GM23338 (cell line): Measurements from ENCODE around the gene PGBD2. TPM values are rescaled to one million over a fixed set of nuclear protein-coding genes. Genes with fewer than 3 reads are reported as not detected.

Experiments
- ATAC-seq: fragments of 200-7000 bp; cut with Tn5 transposase; 3 replicates; pipeline ENCODE4 v1.9.1; 2020
- DNase-seq: peaks from one replicate; pipeline ENCODE4 v3.0.0-alpha.2; 2015; ENCODE audit warnings: low spot score
- H2AFZ ChIP-seq: fragments of 200-600 bp; sonication (generic); 2 replicates; pipeline ENCODE4 v1.8.0; 2016; ENCODE audit warnings: antibody characterized with exemption, mild to moderate bottlenecking, moderate library complexity
- H3F3A ChIP-seq: fragments of 200-600 bp; sonication (generic); replicated peaks from 2 replicates; pipeline ENCODE4 v1.8.0; 2017; ENCODE audit warnings: antibody characterized with exemption, mixed run types, low read depth
- H3K27ac ChIP-seq: fragments of 200-600 bp; sonication (generic); 2 replicates; pipeline ENCODE4 v1.6.1; 2016; ENCODE audit warnings: low read depth
- H3K27me3 ChIP-seq: fragments of 200-600 bp; sonication (generic); 2 replicates; pipeline ENCODE4 v1.8.0; 2016; ENCODE audit warnings: mild to moderate bottlenecking, mixed run types, moderate library complexity; ENCODE audit not compliant: insufficient read depth
- H3K36me3 ChIP-seq: fragments of 200-600 bp; sonication (generic); 2 replicates; pipeline ENCODE4 v1.8.0; 2016; ENCODE audit warnings: mild to moderate bottlenecking; ENCODE audit not compliant: insufficient read depth
- H3K4me1 ChIP-seq: fragments of 200-600 bp; sonication (generic); 2 replicates; pipeline ENCODE4 v1.8.0; 2016; ENCODE audit warnings: mild to moderate bottlenecking, moderate library complexity; ENCODE audit not compliant: insufficient read depth
- H3K4me2 ChIP-seq: fragments of 200-600 bp; sonication (generic); 2 replicates; pipeline ENCODE4 v1.7.1; 2017; ENCODE audit warnings: mixed run types
- H3K4me3 ChIP-seq: fragments of 200-600 bp; sonication (generic); 2 replicates; pipeline ENCODE4 v1.6.1; 2016; ENCODE audit warnings: mixed run types
- H3K79me2 ChIP-seq: fragments of 200-600 bp; sonication (generic); replicated peaks from 2 replicates; pipeline ENCODE4 v1.8.0; 2017; ENCODE audit warnings: mild to moderate bottlenecking; ENCODE audit not compliant: insufficient read depth
- H3K9me2 ChIP-seq: fragments of 200-600 bp; sonication (generic); 2 replicates; pipeline ENCODE4 v1.8.0; 2017; ENCODE audit not compliant: insufficient read depth
- H4K20me1 ChIP-seq: fragments of 200-600 bp; sonication (generic); replicated peaks from 2 replicates; pipeline ENCODE4 v1.8.0; 2017; ENCODE audit warnings: mild to moderate bottlenecking; ENCODE audit not compliant: insufficient read depth
- H3K27ac Mint-ChIP-seq: 2 replicates; pipeline ENCODE4 v1.8.0; 2020; ENCODE audit warnings: inconsistent platforms, mild to moderate bottlenecking, moderate library complexity, mixed read lengths
- H3K27me3 Mint-ChIP-seq: 3 replicates; pipeline ENCODE4 v1.8.0; 2022; ENCODE audit warnings: low read depth, mild to moderate bottlenecking, moderate library complexity, mixed read lengths, inconsistent platforms; ENCODE audit not compliant: insufficient read depth, poor library complexity
- H3K36me3 Mint-ChIP-seq: 3 replicates; pipeline ENCODE4 v1.8.0; 2021; ENCODE audit warnings: low read depth, mild to moderate bottlenecking, inconsistent platforms, moderate library complexity, mixed read lengths
- H3K4me1 Mint-ChIP-seq: 3 replicates; pipeline ENCODE4 v1.8.0; 2020; ENCODE audit warnings: mild to moderate bottlenecking, inconsistent platforms, mixed read lengths
- H3K4me3 Mint-ChIP-seq: 3 replicates; pipeline ENCODE4 v1.8.0; 2021; ENCODE audit warnings: moderate library complexity, mild to moderate bottlenecking, inconsistent platforms, mixed read lengths
- H3K9me3 Mint-ChIP-seq: 3 replicates; pipeline ENCODE4 v1.8.0; 2020; ENCODE audit warnings: moderate library complexity, mild to moderate bottlenecking, inconsistent platforms, mixed read lengths
- CREB1 ChIP-seq: fragments of 250-450 bp; sonication (Bioruptor Pico); IDR thresholded peaks from 2 replicates; pipeline ENCODE4 v1.5.0; 2020; ENCODE audit warnings: low read depth, mild to moderate bottlenecking, moderate library complexity
- EZH2 ChIP-seq: fragments of 200-600 bp; sonication (generic); IDR thresholded peaks from one replicate; pipeline ENCODE4 v1.8.0; 2017; ENCODE audit warnings: antibody characterized with exemption, mild to moderate bottlenecking, low read depth; ENCODE audit not compliant: unreplicated experiment
- EZH2phosphoT487 ChIP-seq: fragments of 200-600 bp; sonication (generic); IDR thresholded peaks from one replicate; pipeline ENCODE4 v1.8.1; 2018; ENCODE audit warnings: antibody characterized with exemption; ENCODE audit not compliant: unreplicated experiment
- JUNB ChIP-seq: IDR thresholded peaks from one replicate; pipeline ENCODE4 v1.6.1; 2016; ENCODE audit warnings: antibody characterized with exemption; ENCODE audit not compliant: unreplicated experiment
- NANOG ChIP-seq: IDR thresholded peaks from 2 replicates; pipeline ENCODE4 v1.6.1; 2016; ENCODE audit warnings: antibody characterized with exemption, borderline replicate concordance
- POLR2AphosphoS5 ChIP-seq: IDR thresholded peaks from 2 replicates; pipeline ENCODE4 v1.6.1; 2016; ENCODE audit warnings: antibody characterized with exemption, low read depth
- STAT1 ChIP-seq: IDR thresholded peaks from one replicate; pipeline ENCODE4 v1.6.1; 2016; ENCODE audit warnings: antibody characterized with exemption; ENCODE audit not compliant: unreplicated experiment
- ZNF114 ChIP-seq: fragments of 250-450 bp; sonication (Bioruptor Pico); IDR thresholded peaks from 2 replicates; pipeline ENCODE4 v1.5.0; 2020; ENCODE audit warnings: mild to moderate bottlenecking, moderate library complexity
- ZNF331 ChIP-seq: fragments of 250-450 bp; sonication (Bioruptor Pico); IDR thresholded peaks from 2 replicates; pipeline ENCODE4 v1.5.0; 2020; ENCODE audit warnings: low read depth, mild to moderate bottlenecking, moderate library complexity
- ZNF462 ChIP-seq: fragments of 250-450 bp; sonication (Bioruptor Pico); IDR thresholded peaks from 2 replicates; pipeline ENCODE4 v1.5.0; 2020; ENCODE audit warnings: mild to moderate bottlenecking, moderate library complexity
- polyA plus RNA-seq: library from polyadenylated mRNA; unstranded; fragments of >200 nt; fragmentation: Nextera tagmentation; extraction: Ambion mirVana; gene quantifications from 2 replicates; pipeline ENCODE4 v1.2.1, GENCODE V29; 2016
- total RNA-seq: library from RNA; depleted of rRNA; stranded (reverse); fragments of >200 nt; shearing (Covaris generic); gene quantifications from 2 replicates; pipeline ENCODE4 v1.2.3, GENCODE V29; 2014
- TF ChIP-seq, protein P1 (sequence below): IDR thresholded peaks from 2 replicates; pipeline ENCODE4 v1.6.1; 2016; ENCODE audit warnings: antibody characterized with exemption
- TF ChIP-seq, protein P2 (sequence below), 2 experiments: fragments of 200-600 bp in 1 of 2; sonication (generic) in 1 of 2; conservative IDR thresholded peaks; 2 replicates each; pipeline versions ENCODE4 v1.5.1 to v1.6.1; 2016 to 2017; ENCODE audit warnings: antibody characterized with exemption in 2 of 2, low read depth in 2 of 2, mild to moderate bottlenecking in 2 of 2, moderate library complexity in 1 of 2
- TF ChIP-seq, protein P3 (sequence below): IDR thresholded peaks from one replicate; pipeline ENCODE4 v1.6.1; 2018; ENCODE audit warnings: antibody characterized with exemption; ENCODE audit not compliant: unreplicated experiment

Gene PGBD2
- total and polyA plus RNA-seq, 2 experiments from 2014 or later: 4.8 to 10.2 TPM

DNA sequence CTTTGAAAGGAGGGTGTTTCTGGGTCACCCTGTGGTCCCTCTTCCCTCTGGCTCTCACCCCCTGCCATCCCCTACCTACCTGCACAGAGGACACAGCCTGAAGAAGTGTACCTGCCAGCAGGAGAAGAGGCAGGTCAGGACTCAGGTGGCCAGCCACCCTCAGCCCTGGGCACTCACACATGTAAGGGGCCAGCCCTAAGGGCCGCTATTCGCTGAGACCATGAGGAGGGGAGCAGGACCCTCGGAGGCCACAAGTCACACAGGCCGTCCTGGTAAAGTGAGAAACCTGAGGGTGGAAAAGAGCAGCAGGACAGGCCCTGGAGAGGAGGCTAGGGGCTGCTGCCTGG is 48.3 kb upstream of the PGBD2 start:
- peak overlapping the region; percentile 89 for H3K4me3 Mint-ChIP-seq
- Histone ChIP-seq H3K4me3 (peak overlapping the region; percentile 89), H3F3A (0 out of 2 replicates have a peak, but pooled peaks cover 8% of the 10 kb centered on the region), H3K9me2 (no peaks in the 10 kb centered on the region), H2AFZ (peak overlapping the region; percentile 90), H3K27me3 (peaks cover 23% of the 10 kb centered on the region), H4K20me1 (no peaks in the 10 kb centered on the region), H3K4me2 (peak overlapping the region; percentile 98), H3K27ac (peak overlapping the region; percentile 72; the same call in 1 of the 2 replicates), H3K36me3 (peaks cover 16% of the 10 kb centered on the region), H3K79me2 (no peaks in the 10 kb centered on the region; the same call in 1 of the 2 replicates), H3K4me1 (peaks cover 20% of the 10 kb centered on the region)
- H3K36me3 Mint-ChIP-seq: peaks cover 7% of the 10 kb centered on the region; the same call in 2 of the 3 replicates
- TF ChIP-seq, protein P1, sequence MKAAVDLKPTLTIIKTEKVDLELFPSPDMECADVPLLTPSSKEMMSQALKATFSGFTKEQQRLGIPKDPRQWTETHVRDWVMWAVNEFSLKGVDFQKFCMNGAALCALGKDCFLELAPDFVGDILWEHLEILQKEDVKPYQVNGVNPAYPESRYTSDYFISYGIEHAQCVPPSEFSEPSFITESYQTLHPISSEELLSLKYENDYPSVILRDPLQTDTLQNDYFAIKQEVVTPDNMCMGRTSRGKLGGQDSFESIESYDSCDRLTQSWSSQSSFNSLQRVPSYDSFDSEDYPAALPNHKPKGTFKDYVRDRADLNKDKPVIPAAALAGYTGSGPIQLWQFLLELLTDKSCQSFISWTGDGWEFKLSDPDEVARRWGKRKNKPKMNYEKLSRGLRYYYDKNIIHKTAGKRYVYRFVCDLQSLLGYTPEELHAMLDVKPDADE: no peak
- TF ChIP-seq STAT1: no peak
- no peak for TF ChIP-seq ZNF331 (CRISPR knock-in tag)
- no peak for TF ChIP-seq EZH2phosphoT487
- TF ChIP-seq JUNB: no peak
- no peak for TF ChIP-seq NANOG
- TF ChIP-seq ZNF114 (CRISPR knock-in tag): no peak
- TF ChIP-seq, protein P2, sequence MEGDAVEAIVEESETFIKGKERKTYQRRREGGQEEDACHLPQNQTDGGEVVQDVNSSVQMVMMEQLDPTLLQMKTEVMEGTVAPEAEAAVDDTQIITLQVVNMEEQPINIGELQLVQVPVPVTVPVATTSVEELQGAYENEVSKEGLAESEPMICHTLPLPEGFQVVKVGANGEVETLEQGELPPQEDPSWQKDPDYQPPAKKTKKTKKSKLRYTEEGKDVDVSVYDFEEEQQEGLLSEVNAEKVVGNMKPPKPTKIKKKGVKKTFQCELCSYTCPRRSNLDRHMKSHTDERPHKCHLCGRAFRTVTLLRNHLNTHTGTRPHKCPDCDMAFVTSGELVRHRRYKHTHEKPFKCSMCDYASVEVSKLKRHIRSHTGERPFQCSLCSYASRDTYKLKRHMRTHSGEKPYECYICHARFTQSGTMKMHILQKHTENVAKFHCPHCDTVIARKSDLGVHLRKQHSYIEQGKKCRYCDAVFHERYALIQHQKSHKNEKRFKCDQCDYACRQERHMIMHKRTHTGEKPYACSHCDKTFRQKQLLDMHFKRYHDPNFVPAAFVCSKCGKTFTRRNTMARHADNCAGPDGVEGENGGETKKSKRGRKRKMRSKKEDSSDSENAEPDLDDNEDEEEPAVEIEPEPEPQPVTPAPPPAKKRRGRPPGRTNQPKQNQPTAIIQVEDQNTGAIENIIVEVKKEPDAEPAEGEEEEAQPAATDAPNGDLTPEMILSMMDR (conservative IDR thresholded peaks at IDR 0.05; ENCODE audit: low read depth in 2 of 2): no peak
- no peak for TF ChIP-seq ZNF462 (CRISPR knock-in tag)
- no peak for TF ChIP-seq POLR2AphosphoS5
- TF ChIP-seq EZH2: no peak
- TF ChIP-seq, protein P3, sequence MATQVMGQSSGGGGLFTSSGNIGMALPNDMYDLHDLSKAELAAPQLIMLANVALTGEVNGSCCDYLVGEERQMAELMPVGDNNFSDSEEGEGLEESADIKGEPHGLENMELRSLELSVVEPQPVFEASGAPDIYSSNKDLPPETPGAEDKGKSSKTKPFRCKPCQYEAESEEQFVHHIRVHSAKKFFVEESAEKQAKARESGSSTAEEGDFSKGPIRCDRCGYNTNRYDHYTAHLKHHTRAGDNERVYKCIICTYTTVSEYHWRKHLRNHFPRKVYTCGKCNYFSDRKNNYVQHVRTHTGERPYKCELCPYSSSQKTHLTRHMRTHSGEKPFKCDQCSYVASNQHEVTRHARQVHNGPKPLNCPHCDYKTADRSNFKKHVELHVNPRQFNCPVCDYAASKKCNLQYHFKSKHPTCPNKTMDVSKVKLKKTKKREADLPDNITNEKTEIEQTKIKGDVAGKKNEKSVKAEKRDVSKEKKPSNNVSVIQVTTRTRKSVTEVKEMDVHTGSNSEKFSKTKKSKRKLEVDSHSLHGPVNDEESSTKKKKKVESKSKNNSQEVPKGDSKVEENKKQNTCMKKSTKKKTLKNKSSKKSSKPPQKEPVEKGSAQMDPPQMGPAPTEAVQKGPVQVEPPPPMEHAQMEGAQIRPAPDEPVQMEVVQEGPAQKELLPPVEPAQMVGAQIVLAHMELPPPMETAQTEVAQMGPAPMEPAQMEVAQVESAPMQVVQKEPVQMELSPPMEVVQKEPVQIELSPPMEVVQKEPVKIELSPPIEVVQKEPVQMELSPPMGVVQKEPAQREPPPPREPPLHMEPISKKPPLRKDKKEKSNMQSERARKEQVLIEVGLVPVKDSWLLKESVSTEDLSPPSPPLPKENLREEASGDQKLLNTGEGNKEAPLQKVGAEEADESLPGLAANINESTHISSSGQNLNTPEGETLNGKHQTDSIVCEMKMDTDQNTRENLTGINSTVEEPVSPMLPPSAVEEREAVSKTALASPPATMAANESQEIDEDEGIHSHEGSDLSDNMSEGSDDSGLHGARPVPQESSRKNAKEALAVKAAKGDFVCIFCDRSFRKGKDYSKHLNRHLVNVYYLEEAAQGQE: no peak
- no peak for TF ChIP-seq CREB1 (CRISPR knock-in tag)
- H3K9me3 Mint-ChIP-seq: no peaks in the 10 kb centered on the region; the same call in 1 of the 3 replicates
- peaks cover 20% of the 10 kb centered on the region for H3K4me1 Mint-ChIP-seq
- ATAC-seq: no peak
- DNase-seq: no peak
- peak overlapping the region; percentile 85 for H3K27ac Mint-ChIP-seq
- H3K27me3 Mint-ChIP-seq: peaks cover 18% of the 10 kb centered on the region
